PFSK-1 (cell line): ENCODE measurements around the gene MAFF.

Experiments
- FOXP2 ChIP-seq: optimal IDR thresholded peaks from 2 replicates; pipeline ENCODE3; 2011; ENCODE audit warnings: borderline replicate concordance, control low read depth, inconsistent platforms; ENCODE audit not compliant: insufficient read depth; ENCODE audit errors: extremely low read length, extremely low read depth
- POLR2AphosphoS5 ChIP-seq: IDR thresholded peaks from 2 replicates; pipeline ENCODE4 v1.6.1; 2012; ENCODE audit warnings: low read depth, mild to moderate bottlenecking, control low read depth, low read length, moderate library complexity
- SIN3A ChIP-seq: IDR thresholded peaks from 2 replicates; pipeline ENCODE4 v1.6.1; 2012; ENCODE audit warnings: mild to moderate bottlenecking, low read length, moderate library complexity, borderline replicate concordance; ENCODE audit not compliant: insufficient read depth
- TAF1 ChIP-seq: IDR thresholded peaks from 2 replicates; pipeline ENCODE4 v1.6.1; 2012; ENCODE audit warnings: low read length, control low read depth, borderline replicate concordance; ENCODE audit not compliant: insufficient read depth
- TF ChIP-seq, protein P1 (sequence below), 2 experiments: IDR thresholded peaks; 2 replicates each; pipeline versions ENCODE4 v1.6.1 to v1.8.0; 2011 to 2012; ENCODE audit warnings: low read depth in 2 of 2, low read length in 2 of 2, control low read depth in 1 of 2, inconsistent platforms in 1 of 2, mild to moderate bottlenecking in 1 of 2, moderate library complexity in 1 of 2; ENCODE audit not compliant: insufficient read depth in 1 of 2

Gene MAFF

DNA sequence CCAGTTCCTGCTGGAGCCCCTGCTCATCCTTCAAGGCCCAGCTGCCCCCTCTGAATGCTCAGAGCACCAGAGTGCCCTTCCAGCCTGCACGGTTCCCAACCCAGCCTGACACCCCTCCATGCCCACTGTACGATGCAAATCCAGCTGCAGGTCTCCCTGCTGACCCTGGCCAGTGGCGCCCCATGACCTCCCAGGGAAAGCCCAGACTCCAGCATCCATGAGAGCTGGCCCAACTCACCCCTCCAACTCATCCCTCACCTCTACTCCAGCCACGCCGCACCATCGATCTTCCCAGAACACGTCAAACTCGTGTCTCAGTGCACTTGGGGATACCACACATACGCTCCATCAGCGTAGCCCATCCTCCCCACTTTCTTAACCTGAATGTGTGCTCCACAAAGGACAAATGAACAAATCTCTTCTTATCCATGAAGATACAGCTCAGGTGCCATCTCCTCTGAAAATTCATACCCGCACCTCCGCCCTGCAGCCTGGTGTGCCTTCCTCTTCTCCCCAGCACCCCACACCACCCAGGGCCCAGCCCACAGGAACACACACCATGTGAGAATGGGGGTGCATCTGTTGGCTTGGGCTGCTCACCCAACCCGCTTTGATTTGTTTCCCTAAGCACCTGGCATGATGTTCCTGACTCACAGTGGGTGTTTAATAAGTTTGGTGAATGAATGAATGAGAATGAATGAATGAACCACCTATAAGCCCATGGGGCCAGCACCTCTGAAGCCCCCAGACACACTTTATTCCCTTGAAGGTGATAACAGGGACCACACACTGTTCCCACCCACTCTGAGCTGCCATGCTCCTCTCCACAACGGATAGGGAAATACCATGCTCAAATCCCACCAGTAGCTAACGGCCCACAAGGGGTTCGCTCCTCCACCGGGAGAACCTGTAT lies 26.3 kb upstream of the MAFF start:
- TF ChIP-seq FOXP2 (no peak), TAF1 (no peak), POLR2AphosphoS5 (no peak), SIN3A (no peak)
- TF ChIP-seq, protein P1, sequence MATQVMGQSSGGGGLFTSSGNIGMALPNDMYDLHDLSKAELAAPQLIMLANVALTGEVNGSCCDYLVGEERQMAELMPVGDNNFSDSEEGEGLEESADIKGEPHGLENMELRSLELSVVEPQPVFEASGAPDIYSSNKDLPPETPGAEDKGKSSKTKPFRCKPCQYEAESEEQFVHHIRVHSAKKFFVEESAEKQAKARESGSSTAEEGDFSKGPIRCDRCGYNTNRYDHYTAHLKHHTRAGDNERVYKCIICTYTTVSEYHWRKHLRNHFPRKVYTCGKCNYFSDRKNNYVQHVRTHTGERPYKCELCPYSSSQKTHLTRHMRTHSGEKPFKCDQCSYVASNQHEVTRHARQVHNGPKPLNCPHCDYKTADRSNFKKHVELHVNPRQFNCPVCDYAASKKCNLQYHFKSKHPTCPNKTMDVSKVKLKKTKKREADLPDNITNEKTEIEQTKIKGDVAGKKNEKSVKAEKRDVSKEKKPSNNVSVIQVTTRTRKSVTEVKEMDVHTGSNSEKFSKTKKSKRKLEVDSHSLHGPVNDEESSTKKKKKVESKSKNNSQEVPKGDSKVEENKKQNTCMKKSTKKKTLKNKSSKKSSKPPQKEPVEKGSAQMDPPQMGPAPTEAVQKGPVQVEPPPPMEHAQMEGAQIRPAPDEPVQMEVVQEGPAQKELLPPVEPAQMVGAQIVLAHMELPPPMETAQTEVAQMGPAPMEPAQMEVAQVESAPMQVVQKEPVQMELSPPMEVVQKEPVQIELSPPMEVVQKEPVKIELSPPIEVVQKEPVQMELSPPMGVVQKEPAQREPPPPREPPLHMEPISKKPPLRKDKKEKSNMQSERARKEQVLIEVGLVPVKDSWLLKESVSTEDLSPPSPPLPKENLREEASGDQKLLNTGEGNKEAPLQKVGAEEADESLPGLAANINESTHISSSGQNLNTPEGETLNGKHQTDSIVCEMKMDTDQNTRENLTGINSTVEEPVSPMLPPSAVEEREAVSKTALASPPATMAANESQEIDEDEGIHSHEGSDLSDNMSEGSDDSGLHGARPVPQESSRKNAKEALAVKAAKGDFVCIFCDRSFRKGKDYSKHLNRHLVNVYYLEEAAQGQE (IDR thresholded peaks at IDR 0.05; ENCODE audit: insufficient read depth in 1 of 2, low read depth in 2 of 2, low read length in 2 of 2): no peak

GRCh38 chr22:38176170-38176741 lies 25.5 kb upstream of the MAFF start:
- TF ChIP-seq, protein P1 (IDR thresholded peaks at IDR 0.05; ENCODE audit: insufficient read depth in 1 of 2, low read depth in 2 of 2, low read length in 2 of 2): peak in 1 of 2 experiments; percentile 23; a peak in 1 of 4 replicates
- TF ChIP-seq POLR2AphosphoS5 (no peak), FOXP2 (peak; percentile 82)

DNA sequence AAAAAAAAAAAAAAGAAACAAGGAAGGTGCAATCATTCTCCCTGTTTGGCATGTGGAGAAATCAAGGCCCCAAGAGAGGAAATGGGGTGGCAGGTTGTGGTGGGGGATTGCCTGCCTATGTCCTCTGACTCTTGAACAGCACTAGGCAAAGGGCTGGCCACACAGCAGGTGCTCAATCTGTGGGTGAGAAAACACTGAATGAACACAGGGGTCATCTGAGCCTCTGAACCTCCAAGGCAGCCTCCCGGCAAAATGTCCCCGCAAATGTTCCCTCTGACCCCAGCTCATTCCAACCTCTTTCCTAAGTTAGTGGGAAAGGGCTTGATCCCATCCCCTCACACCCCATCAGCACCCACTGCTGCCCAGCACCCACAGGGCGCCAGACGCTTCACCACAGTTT lies 24.8 kb upstream of the MAFF start:
- TF ChIP-seq FOXP2 (no peak), POLR2AphosphoS5 (no peak), TAF1 (no peak), SIN3A (no peak)
- TF ChIP-seq, protein P1 (IDR thresholded peaks at IDR 0.05; ENCODE audit: insufficient read depth in 1 of 2, low read depth in 2 of 2, low read length in 2 of 2): no peak

- TF ChIP-seq FOXP2 (no peak), TAF1 (no peak), POLR2AphosphoS5 (no peak)
These were observed 23.7 kb upstream of the MAFF start for GRCh38 chr22:38177926-38178604.

GRCh38 chr22:38180841-38181452 lies 20.8 kb upstream of the MAFF start:
- TF ChIP-seq, protein P1 (IDR thresholded peaks at IDR 0.05; ENCODE audit: insufficient read depth in 1 of 2, low read depth in 2 of 2, low read length in 2 of 2): no peak
- TF ChIP-seq SIN3A: no peak
- no peak for TF ChIP-seq FOXP2
- no peak for TF ChIP-seq TAF1
- TF ChIP-seq POLR2AphosphoS5: no peak
